GM12874 (cell line): ENCODE measurements around the gene SETBP1.

Source experiments
- TF ChIP-seq, protein P1 (sequence below): IDR thresholded peaks from 2 replicates; pipeline ENCODE4 v1.5.1; 2011; ENCODE audit warnings: low read depth, mild to moderate bottlenecking, control low read depth, low read length, moderate library complexity; ENCODE audit not compliant: insufficient read depth

Gene SETBP1

DNA sequence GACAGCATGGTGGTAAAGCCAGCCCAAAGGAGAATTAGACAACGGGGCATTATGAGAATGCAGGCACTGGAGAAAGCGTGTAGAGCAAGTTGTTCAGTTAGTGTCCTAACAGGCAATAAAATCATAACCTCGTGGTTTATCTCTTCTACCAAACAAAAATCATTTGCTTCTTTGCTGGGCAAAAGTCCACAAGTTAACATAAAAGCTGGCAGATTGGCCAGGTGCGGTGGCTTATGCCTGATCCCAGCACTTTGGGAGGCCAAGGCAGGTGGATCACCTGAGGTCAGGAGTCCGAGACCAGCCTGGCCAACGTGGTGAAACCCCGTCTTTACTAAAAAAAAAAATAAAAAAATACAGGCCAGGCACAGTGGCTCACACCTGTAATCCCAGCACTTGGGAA lies 364.1 kb downstream of the SETBP1 start:
- TF ChIP-seq, protein P1, sequence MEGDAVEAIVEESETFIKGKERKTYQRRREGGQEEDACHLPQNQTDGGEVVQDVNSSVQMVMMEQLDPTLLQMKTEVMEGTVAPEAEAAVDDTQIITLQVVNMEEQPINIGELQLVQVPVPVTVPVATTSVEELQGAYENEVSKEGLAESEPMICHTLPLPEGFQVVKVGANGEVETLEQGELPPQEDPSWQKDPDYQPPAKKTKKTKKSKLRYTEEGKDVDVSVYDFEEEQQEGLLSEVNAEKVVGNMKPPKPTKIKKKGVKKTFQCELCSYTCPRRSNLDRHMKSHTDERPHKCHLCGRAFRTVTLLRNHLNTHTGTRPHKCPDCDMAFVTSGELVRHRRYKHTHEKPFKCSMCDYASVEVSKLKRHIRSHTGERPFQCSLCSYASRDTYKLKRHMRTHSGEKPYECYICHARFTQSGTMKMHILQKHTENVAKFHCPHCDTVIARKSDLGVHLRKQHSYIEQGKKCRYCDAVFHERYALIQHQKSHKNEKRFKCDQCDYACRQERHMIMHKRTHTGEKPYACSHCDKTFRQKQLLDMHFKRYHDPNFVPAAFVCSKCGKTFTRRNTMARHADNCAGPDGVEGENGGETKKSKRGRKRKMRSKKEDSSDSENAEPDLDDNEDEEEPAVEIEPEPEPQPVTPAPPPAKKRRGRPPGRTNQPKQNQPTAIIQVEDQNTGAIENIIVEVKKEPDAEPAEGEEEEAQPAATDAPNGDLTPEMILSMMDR = no peak

DNA sequence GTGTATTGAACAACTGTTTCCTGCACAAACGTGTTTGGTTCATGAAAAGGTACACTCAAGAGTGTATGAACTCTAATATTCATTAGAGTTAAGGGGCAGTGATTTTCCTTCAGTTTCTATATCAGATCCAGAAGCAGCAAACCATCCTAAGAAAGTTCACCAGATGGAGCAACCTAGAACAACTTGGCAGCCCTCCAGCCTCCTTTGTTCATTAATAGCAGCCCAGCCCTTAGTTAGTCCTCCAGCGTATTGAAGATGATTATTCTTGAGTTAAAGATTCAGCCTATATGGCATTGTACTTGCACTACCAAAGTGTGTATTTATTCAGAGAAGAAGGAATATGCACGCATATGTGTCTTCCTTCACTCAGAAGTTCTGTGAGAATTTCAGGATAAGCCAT lies 365.5 kb downstream of the SETBP1 start:
- TF ChIP-seq, protein P1 = no peak

DNA sequence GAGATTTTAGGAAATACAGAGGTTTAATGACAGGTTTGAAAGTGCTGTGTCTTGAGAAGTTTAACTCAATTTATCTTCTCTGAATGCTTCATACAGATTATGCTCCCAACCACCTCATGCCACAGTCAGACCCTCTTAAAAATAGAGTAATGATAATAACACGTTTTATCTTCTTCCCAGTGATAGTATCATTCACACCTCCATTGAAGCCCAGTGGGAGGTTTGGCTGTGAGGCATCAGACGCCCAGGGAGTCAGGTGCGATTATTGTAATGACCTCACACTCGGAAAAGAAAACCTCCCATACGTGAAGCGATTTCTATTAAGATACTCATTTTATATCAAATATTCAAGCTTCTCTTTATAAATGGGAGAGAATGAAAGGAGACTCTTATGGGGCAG lies 366.3 kb downstream of the SETBP1 start:
- TF ChIP-seq, protein P1 = no peak

DNA sequence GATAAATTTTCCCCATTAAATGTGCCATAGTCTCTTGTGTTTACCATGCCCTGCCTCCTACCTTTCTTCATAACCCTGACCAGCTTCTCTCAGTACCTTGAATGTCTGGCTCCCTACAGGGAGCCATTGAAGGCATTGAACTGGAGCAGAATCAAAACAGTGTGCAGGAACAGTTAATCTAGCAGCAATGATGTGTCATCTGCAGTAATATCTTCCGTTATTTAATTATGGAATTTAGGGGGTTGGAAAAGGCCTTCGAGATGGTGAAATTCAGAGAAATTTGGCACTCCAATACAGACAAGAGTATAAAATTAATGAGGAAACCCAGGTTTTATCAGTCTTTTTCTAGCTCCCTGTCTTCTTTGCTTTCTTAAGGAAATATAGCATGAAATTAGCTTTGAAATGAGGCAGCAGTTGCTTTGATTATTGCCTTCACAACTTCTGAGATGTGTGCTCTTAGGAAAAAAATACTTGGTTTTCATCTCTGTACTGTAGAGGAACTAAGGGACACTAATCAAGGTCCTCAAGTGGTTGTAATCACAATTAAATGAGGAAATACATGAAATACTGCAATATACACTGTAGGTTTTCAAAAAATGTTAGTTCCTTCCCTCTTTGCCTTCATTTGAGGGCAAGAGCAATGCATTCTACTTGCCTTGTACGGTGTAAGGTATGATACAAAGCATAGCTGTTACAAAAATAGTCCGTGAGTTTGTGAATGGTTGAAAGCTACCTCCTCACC lies 369.1 kb downstream of the SETBP1 start:
- TF ChIP-seq, protein P1 = no peak

DNA sequence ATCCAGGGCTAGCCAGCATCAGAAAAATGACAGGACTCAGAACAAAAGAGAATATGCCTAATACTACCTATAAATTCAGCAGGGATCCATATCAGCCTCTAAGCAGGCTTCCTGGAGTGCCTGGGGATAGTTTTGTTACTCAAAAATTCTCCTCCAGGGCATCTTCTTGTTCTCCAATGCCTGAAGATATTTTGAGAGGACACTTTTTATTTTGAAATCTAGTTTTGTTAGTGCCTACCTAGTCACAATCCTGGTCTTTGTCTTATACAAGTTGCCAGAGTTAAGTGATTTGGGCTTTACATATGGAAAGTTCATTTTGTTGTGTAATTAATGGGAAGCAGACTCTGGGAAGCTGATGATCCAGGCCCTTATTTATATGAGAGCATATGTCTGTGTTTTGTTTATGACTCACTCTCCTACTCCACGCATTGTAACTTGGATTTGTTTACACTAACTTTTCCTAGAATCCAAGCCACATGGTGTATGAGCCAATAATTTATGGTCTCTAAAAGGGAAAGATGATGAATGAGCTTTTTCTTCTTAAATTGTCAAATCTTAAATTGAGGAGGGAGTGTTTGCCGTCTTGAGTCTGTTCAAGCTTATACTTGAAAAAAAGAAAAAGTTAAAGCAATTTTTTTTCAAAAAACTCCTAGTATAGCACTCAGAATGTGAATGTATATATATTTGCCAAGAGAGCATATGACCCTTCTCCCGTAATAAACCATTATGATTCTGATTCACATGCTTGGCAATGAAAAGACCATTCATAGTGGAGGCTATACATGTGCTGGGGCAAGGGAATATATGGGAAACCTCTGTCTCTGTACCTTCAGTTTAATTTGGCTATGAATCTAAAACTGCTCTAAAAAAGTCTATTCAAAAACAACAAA lies 370.3 kb downstream of the SETBP1 start:
- TF ChIP-seq, protein P1 = no peak

DNA sequence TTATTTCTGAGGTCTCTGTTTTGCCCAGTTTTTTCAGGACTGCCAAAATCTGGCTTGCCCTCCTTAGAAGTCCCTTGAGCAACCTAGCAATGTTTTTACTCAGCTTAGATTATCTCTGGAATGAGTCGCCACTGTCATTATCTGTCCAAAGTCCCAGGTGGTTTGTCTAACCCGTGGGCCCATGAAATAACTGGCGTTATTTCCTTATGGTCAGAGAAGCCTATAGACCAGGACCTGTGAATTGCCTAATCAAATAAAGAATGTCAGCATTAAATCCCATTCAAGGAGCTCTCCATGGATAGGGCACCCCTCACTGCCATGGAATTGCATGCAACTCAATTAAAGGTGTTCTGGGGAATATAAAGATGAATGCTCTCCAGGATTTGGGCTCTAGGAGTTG lies 373.9 kb downstream of the SETBP1 start:
- TF ChIP-seq, protein P1 = no peak

DNA sequence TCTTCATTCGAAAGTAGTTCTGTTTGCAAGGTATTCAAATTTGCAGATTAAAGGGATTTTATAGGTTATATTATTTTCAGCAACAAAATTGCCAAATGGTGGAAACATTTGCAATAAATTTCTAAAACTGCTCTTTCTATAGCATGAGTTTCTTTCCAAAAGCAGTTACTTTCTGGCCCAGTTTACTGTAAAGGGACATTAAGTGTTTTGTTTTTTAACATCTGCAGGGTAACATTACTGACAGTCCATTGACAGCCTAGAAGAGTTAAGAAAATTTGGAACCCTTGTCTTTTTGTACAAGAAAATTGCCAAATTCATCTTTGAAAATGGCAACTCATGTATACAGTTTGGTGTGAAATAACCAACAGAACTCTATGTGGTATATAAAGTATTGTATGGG lies 375.1 kb downstream of the SETBP1 start:
- TF ChIP-seq, protein P1 = no peak
